GM12878 (cell line): ENCODE measurements around the gene LDLRAD4. TPM values are rescaled to one million over a fixed set of nuclear protein-coding genes. Genes with fewer than 3 reads are reported as not detected.

ENCODE experiments used
- ATF2 ChIP-seq: IDR thresholded peaks from 2 replicates; pipeline ENCODE4 v1.6.1; 2012; ENCODE audit warnings: low read length, inconsistent platforms
- ATF7 ChIP-seq: fragments of 450-650 bp; IDR thresholded peaks from 2 replicates; pipeline ENCODE4 v1.6.1; 2016; ENCODE audit warnings: low read depth, mild to moderate bottlenecking
- CBFB ChIP-seq: IDR thresholded peaks from 2 replicates; pipeline ENCODE4 v1.6.1; 2016; ENCODE audit warnings: antibody characterized with exemption, low read depth
- CHD1 ChIP-seq: IDR thresholded peaks from 2 replicates; pipeline ENCODE4 v1.6.1; 2012; ENCODE audit warnings: low read depth, low read length, improper control_type of control experiment
- CREB1 ChIP-seq: IDR thresholded peaks from 2 replicates; pipeline ENCODE4 v1.6.1; 2012; ENCODE audit warnings: low read depth, mild to moderate bottlenecking, inconsistent platforms
- DPF2 ChIP-seq: fragments of 450-650 bp; IDR thresholded peaks from 2 replicates; pipeline ENCODE4 v1.6.1; 2017; ENCODE audit warnings: mild to moderate bottlenecking
- EED ChIP-seq: sonication (generic); IDR thresholded peaks from 2 replicates; pipeline ENCODE4 v1.6.1; 2016; ENCODE audit warnings: antibody characterized with exemption, low read depth
- EZH2 ChIP-seq: IDR thresholded peaks from 2 replicates; pipeline ENCODE4 v1.6.1; 2012; ENCODE audit warnings: low read depth, mild to moderate bottlenecking, control low read depth, inconsistent platforms, low read length, borderline replicate concordance; ENCODE audit not compliant: control insufficient read depth
- GABPA ChIP-seq: IDR thresholded peaks from 2 replicates; pipeline ENCODE4 v1.6.1; 2014; ENCODE audit warnings: antibody characterized with exemption, low read depth, mild to moderate bottlenecking, inconsistent platforms
- HCFC1 ChIP-seq: fragments of 150-350 bp; IDR thresholded peaks from 2 replicates; pipeline ENCODE4 v1.6.1; 2014; ENCODE audit warnings: low read length
- MXI1 ChIP-seq: fragments of 150-350 bp; IDR thresholded peaks from 2 replicates; pipeline ENCODE4 v1.6.1; 2011; ENCODE audit warnings: low read depth, mild to moderate bottlenecking, inconsistent platforms, low read length, improper control_type of control experiment
- NFYA ChIP-seq: IDR thresholded peaks from 2 replicates; pipeline ENCODE4 v1.6.1; 2011; ENCODE audit warnings: low read depth, mild to moderate bottlenecking, low read length, improper control_type of control experiment, borderline replicate concordance
- NR2C2 ChIP-seq: IDR thresholded peaks from 2 replicates; pipeline ENCODE4 v1.6.1; 2011; ENCODE audit warnings: borderline replicate concordance, low read depth; ENCODE audit not compliant: control insufficient read depth, insufficient read length
- POLR2A ChIP-seq: IDR thresholded peaks from 2 replicates; pipeline ENCODE4 v1.6.1; 2011; ENCODE audit warnings: low read depth, mild to moderate bottlenecking, low read length
- RELA ChIP-seq: fragments of 450-650 bp; IDR thresholded peaks from 2 replicates; pipeline ENCODE4 v1.8.0; 2014; ENCODE audit warnings: borderline replicate concordance; ENCODE audit not compliant: partially characterized antibody
- RUNX3 ChIP-seq: IDR thresholded peaks from 2 replicates; pipeline ENCODE4 v1.6.1; 2012; ENCODE audit warnings: low read length, inconsistent platforms
- SIX5 ChIP-seq: IDR thresholded peaks from 2 replicates; pipeline ENCODE4 v1.6.1; 2011; ENCODE audit warnings: mild to moderate bottlenecking, low read depth, low read length, moderate library complexity; ENCODE audit not compliant: severe bottlenecking
- SKIL ChIP-seq: fragments of 450-650 bp; IDR thresholded peaks from 2 replicates; pipeline ENCODE4 v1.6.1; 2017; ENCODE audit warnings: mild to moderate bottlenecking, low read depth, inconsistent platforms; ENCODE audit not compliant: poor library complexity, severe bottlenecking
- SRF ChIP-seq, 2 experiments: IDR thresholded peaks; 2 replicates each; pipeline ENCODE4 v1.6.1; 2011; ENCODE audit warnings: low read depth in 2 of 2, low read length in 2 of 2, mild to moderate bottlenecking in 1 of 2, moderate library complexity in 1 of 2
- STAT1 ChIP-seq: fragments of 450-650 bp; conservative IDR thresholded peaks from 2 replicates; pipeline ENCODE4 v1.6.1; 2014; ENCODE audit warnings: antibody characterized with exemption, mild to moderate bottlenecking
- TCF12 ChIP-seq: IDR thresholded peaks from 2 replicates; pipeline ENCODE4 v1.6.1; 2011; ENCODE audit warnings: low read depth, mild to moderate bottlenecking, low read length
- ZNF24 ChIP-seq: fragments of 450-650 bp; IDR thresholded peaks from 2 replicates; pipeline ENCODE4 v1.6.1; 2017; ENCODE audit warnings: antibody characterized with exemption, mild to moderate bottlenecking
- ZNF622 ChIP-seq: fragments of 450-650 bp; IDR thresholded peaks from 2 replicates; pipeline ENCODE4 v1.6.1; 2017; ENCODE audit warnings: mild to moderate bottlenecking, inconsistent platforms
- polyA plus RNA-seq, 11 experiments: library from polyadenylated mRNA; depleted of rRNA in 4 of 11; unstranded in 6 of 11; stranded (reverse) in 5 of 11; fragments of >200 nt; fragmentation: Nextera tagmentation in 4 of 11; fragmentation: Illumina TruSeq in 1 of 11; extraction: Ambion mirVana in 4 of 11; extraction: Trizol in 1 of 11; gene quantifications; 1 replicate in 1 of 11; 2 replicates in 10 of 11; pipeline versions ENCODE4 v1.2.1 to v1.2.3, GENCODE V29; 2011 to 2016; ENCODE audit warnings: inconsistent platforms in 2 of 11, missing spikeins in 2 of 11, low read depth in 1 of 11
- total RNA-seq, 4 experiments: library from RNA; depleted of rRNA in 3 of 4; stranded (reverse); fragments of >200 nt in 3 of 4; fragmentation: Illumina TruSeq in 1 of 4; extraction: Trizol in 1 of 4; gene quantifications; 2 replicates each; pipeline versions ENCODE4 v1.2.1 to v1.2.3, GENCODE V29; 2013 to 2021
- TF ChIP-seq, protein P1 (sequence below): fragments of 450-650 bp; formaldehyde crosslinking; IDR thresholded peaks from 2 replicates; pipeline ENCODE4 v1.4.0; 2020; ENCODE audit warnings: mild to moderate bottlenecking, moderate library complexity

The LDLRAD4 gene
- total and polyA plus RNA-seq, 10 of the 15 experiments (the other 5 are each of a cell fraction or from before 2014, with no cell fraction given), result 2.7 to 16.8 (median 11.2) TPM

- TF ChIP-seq, protein P1, sequence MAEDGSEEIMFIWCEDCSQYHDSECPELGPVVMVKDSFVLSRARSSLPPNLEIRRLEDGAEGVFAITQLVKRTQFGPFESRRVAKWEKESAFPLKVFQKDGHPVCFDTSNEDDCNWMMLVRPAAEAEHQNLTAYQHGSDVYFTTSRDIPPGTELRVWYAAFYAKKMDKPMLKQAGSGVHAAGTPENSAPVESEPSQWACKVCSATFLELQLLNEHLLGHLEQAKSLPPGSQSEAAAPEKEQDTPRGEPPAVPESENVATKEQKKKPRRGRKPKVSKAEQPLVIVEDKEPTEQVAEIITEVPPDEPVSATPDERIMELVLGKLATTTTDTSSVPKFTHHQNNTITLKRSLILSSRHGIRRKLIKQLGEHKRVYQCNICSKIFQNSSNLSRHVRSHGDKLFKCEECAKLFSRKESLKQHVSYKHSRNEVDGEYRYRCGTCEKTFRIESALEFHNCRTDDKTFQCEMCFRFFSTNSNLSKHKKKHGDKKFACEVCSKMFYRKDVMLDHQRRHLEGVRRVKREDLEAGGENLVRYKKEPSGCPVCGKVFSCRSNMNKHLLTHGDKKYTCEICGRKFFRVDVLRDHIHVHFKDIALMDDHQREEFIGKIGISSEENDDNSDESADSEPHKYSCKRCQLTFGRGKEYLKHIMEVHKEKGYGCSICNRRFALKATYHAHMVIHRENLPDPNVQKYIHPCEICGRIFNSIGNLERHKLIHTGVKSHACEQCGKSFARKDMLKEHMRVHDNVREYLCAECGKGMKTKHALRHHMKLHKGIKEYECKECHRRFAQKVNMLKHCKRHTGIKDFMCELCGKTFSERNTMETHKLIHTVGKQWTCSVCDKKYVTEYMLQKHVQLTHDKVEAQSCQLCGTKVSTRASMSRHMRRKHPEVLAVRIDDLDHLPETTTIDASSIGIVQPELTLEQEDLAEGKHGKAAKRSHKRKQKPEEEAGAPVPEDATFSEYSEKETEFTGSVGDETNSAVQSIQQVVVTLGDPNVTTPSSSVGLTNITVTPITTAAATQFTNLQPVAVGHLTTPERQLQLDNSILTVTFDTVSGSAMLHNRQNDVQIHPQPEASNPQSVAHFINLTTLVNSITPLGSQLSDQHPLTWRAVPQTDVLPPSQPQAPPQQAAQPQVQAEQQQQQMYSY (CRISPR knock-in tag), result no peak
- TF ChIP-seq EED (no peak; the same call in 1 of the 2 replicates), NR2C2 (no peak), HCFC1 (no peak), CBFB (no peak), STAT1 (no peak; the same call in 1 of the 2 replicates), ZNF622 (no peak), EZH2 (no peak), ATF2 (no peak), NFYA (no peak), SKIL (peak; percentile 94), CHD1 (no peak), POLR2A (no peak), MXI1 (peak; percentile 88), SIX5 (no peak), GABPA (no peak), RELA (peak; percentile 49), ZNF24 (no peak; the same call in 1 of the 2 replicates), ATF7 (peak; percentile 97), TCF12 (no peak), DPF2 (0 out of 2 replicates have a peak, but pooled peaks have one; percentile 59), CREB1 (no peak), SRF (IDR thresholded peaks at IDR 0.05; ENCODE audit: low read depth in 2 of 2, low read length in 2 of 2) (no peak), RUNX3 (no peak)
- TF ChIP-seq, all 136 proteins: peak for 42
These were observed 392.6 kb downstream of the LDLRAD4 start (continued) for GRCh38 chr18:13611142-13611600.
